H4 (cell line): ENCODE measurements around the gene NEK7. TPM values are rescaled to one million over a fixed set of nuclear protein-coding genes. Genes with fewer than 3 reads are reported as not detected.

Source experiments
- DNase-seq: peaks from one replicate; pipeline ENCODE4 v3.0.0-alpha.2; 2015; ENCODE audit warnings: low spot score
- total RNA-seq: library from RNA; depleted of rRNA; stranded (reverse); fragments of >200 nt; shearing (Covaris generic); gene quantifications from 2 replicates; pipeline ENCODE4 v1.2.3, GENCODE V29; 2014

NEK7 gene
- total RNA-seq, 1 experiment from 2014 or later = 36.0 TPM

GRCh38 chr1:198255784-198256183 is 99.0 kb downstream of the NEK7 start:
- DNase-seq = no peak

- no peak for DNase-seq
These were observed 101.7 kb downstream of the NEK7 start for GRCh38 chr1:198258491-198258890.

- DNase-seq = no peak
These were observed 102.7 kb downstream of the NEK7 start for GRCh38 chr1:198259333-198260074.

GRCh38 chr1:198261886-198262285 is 105.1 kb downstream of the NEK7 start:
- DNase-seq = no peak

GRCh38 chr1:198263186-198263585 is 106.4 kb downstream of the NEK7 start:
- no peak for DNase-seq

GRCh38 chr1:198264282-198264681 is 107.5 kb downstream of the NEK7 start:
- DNase-seq = no peak

- DNase-seq = no peak
These were observed 108.4 kb downstream of the NEK7 start for GRCh38 chr1:198265073-198265661.

GRCh38 chr1:198267056-198267455 is 110.3 kb downstream of the NEK7 start:
- DNase-seq = no peak

- no peak for DNase-seq
These were observed 111.1 kb downstream of the NEK7 start for GRCh38 chr1:198267921-198268320.

GRCh38 chr1:198268784-198269645 is 112.2 kb downstream of the NEK7 start:
- DNase-seq = no peak

GRCh38 chr1:198269646-198269940 is 112.8 kb downstream of the NEK7 start:
- DNase-seq = no peak

- no peak for DNase-seq
These were observed 113.6 kb downstream of the NEK7 start for GRCh38 chr1:198270273-198270828.

GRCh38 chr1:198271467-198271866 is 114.7 kb downstream of the NEK7 start:
- no peak for DNase-seq

- DNase-seq = no peak
These were observed 115.7 kb downstream of the NEK7 start for GRCh38 chr1:198272492-198272891.

GRCh38 chr1:198273748-198274295 is 117.0 kb downstream of the NEK7 start:
- DNase-seq = no peak

- DNase-seq = no peak
These were observed 118.8 kb downstream of the NEK7 start for GRCh38 chr1:198275597-198275996.

- no peak for DNase-seq
These were observed 119.4 kb downstream of the NEK7 start for GRCh38 chr1:198276241-198276640.

- DNase-seq = no peak
These were observed 122.1 kb downstream of the NEK7 start for GRCh38 chr1:198278943-198279342.

- no peak for DNase-seq
These were observed 123.3 kb downstream of the NEK7 start for GRCh38 chr1:198280080-198280479.

- no peak for DNase-seq
These were observed 125.1 kb downstream of the NEK7 start for GRCh38 chr1:198281911-198282310.

GRCh38 chr1:198283222-198283621 is 126.4 kb downstream of the NEK7 start:
- peak; percentile 47 for DNase-seq

GRCh38 chr1:198287916-198288315 is 131.1 kb downstream of the NEK7 start:
- no peak for DNase-seq
